ENCODE results near the gene FTCDNL1.

Gene FTCDNL1

GRCh38 chr2:199804831-199805230 lies 46.2 kb downstream of the FTCDNL1 start (continued):
- no peak for TF ChIP-seq TCF7L2 (IDR thresholded peaks at IDR 0.05; ENCODE audit: borderline replicate concordance, low read depth, low read length)
- no peak for TF ChIP-seq ZSCAN23 (tag by site-specific recombination; IDR thresholded peaks at IDR 0.05)
- no peak for TF ChIP-seq ZSCAN30 (tag by site-specific recombination; IDR thresholded peaks at IDR 0.05)
- TF ChIP-seq ZNF555 (tag by site-specific recombination; conservative IDR thresholded peaks at IDR 0.05) = no peak
- no peak for TF ChIP-seq BCL6B (tag by site-specific recombination; IDR thresholded peaks at IDR 0.05)
- TF ChIP-seq ZNF670 (tag by site-specific recombination; IDR thresholded peaks at IDR 0.05; ENCODE audit: low read depth) = no peak
- TF ChIP-seq ZNF10 (tag by site-specific recombination; IDR thresholded peaks at IDR 0.05) = no peak
- no peak for TF ChIP-seq KLF1 (tag by site-specific recombination; IDR thresholded peaks at IDR 0.05)
- no peak for TF ChIP-seq KLF8 (tag by site-specific recombination; IDR thresholded peaks at IDR 0.05)

- ChIA-PET CTCF (no interaction called here), POLR2A (no interaction called here)
- Histone ChIP-seq H3K36me3 (ENCODE audit: control insufficient read depth in 2 of 2, insufficient read depth in 1 of 2, low read length in 2 of 2) (no peaks in the 10 kb centered on the region), H3K9me3 (ENCODE audit: control insufficient read depth, insufficient read depth, low read depth, low read length) (no peaks in the 10 kb centered on the region), H3K27ac (ENCODE audit: extremely low read depth, low read depth, low read length) (no peak overlapping the region), H3K4me1 (ENCODE audit: control insufficient read depth, insufficient read depth, low read length) (no peaks in the 10 kb centered on the region), H3K4me3 (ENCODE audit: low read depth, low read length) (no peak overlapping the region)
- TF ChIP-seq ZNF404 (tag by site-specific recombination; IDR thresholded peaks at IDR 0.05) = no peak
These were observed 52.0 kb downstream of the FTCDNL1 start for GRCh38 chr2:199798831-199799580.

DNA sequence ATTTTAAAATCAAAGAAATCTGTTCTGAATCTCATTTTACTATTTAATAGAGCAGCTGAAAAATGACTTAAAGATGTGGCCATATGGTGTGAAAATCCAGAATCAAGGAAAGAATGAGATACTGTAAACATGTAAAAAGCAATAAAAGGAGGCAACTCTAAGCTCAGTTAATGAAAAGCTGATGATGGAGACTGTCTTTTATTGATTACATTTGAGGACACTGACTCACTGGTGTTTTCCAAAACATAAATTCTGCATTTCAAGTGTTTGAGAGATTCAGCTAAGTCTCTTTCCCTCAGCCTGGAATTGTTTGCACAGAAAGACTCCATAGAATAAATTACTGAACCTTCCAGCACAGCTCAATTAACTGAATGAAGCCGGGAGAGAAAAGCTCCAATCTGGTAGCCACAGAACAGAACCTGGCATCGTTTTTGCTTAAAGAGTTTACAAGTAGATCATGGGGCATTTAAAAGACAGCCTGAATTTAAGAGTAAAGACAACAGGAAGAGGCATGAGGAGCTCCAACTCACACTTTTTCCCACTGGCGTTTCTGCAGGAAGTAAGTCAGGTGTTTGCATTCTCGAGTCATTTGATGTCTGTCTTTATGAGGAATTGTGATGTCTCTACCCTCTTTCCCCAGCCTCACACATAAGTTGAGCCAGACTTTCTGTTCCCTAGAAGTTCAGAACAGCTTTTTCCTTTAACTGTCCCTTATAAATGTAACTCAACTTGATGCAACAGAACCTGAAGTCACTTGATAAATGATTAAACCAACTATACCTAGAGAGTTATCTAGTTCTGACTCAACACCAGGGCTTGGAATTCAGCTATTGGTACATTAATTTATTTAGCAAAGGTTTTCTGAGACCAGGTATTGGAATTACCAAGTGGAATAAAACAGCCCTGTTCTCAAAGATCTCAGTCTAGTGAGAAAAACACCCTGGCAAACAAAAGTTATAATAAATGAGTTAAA lies 53.3 kb downstream of the FTCDNL1 start:
- peaks cover 3% of the 10 kb centered on the region; the same call in 1 of the 2 replicates for H3K4me1 ChIP-seq (ENCODE audit: control insufficient read depth, insufficient read depth, low read length)
- no peaks in the 10 kb centered on the region for H3K36me3 ChIP-seq (ENCODE audit: control insufficient read depth in 2 of 2, insufficient read depth in 1 of 2, low read length in 2 of 2)
- ChIA-PET CTCF (interaction anchor here (0.6 kb wide), 1 partner anchor 12 kb away, joined by 3 read pairs; no protein-coding TSS in a partner anchor), POLR2A (interaction anchor here (0.6 kb wide), 1 partner anchor 45 kb away, joined by 3 read pairs; no protein-coding TSS in a partner anchor)
- H3K27ac ChIP-seq (ENCODE audit: extremely low read depth, low read depth, low read length) = no peak overlapping the region
- no peak overlapping the region for H3K4me3 ChIP-seq (ENCODE audit: low read depth, low read length)
- H3K9me3 ChIP-seq (ENCODE audit: control insufficient read depth, insufficient read depth, low read depth, low read length) = no peaks in the 10 kb centered on the region
- TF ChIP-seq ZSCAN16 (tag by site-specific recombination; IDR thresholded peaks at IDR 0.05) (no peak), ZNF544 (tag by site-specific recombination; IDR thresholded peaks at IDR 0.05) (no peak), EGR2 (tag by site-specific recombination; IDR thresholded peaks at IDR 0.05; ENCODE audit: low read depth) (no peak), ZNF202 (tag by site-specific recombination; IDR thresholded peaks at IDR 0.05; ENCODE audit: borderline replicate concordance) (no peak), ZNF184 (tag by site-specific recombination; IDR thresholded peaks at IDR 0.05) (no peak), MZF1 (tag by site-specific recombination; IDR thresholded peaks at IDR 0.05; ENCODE audit: borderline replicate concordance) (no peak), ZNF223 (tag by site-specific recombination; IDR thresholded peaks at IDR 0.05) (no peak), ZNF558 (tag by site-specific recombination; IDR thresholded peaks at IDR 0.05) (no peak), ZNF585B (tag by site-specific recombination; IDR thresholded peaks at IDR 0.05) (no peak), ZFHX2 (tag by site-specific recombination; conservative IDR thresholded peaks at IDR 0.05) (no peak), ZNF785 (tag by site-specific recombination; IDR thresholded peaks at IDR 0.05) (no peak), IKZF3 (tag by site-specific recombination; IDR thresholded peaks at IDR 0.05) (no peak), ZNF394 (tag by site-specific recombination; IDR thresholded peaks at IDR 0.05; ENCODE audit: borderline replicate concordance) (no peak)
- TF ChIP-seq, protein P1, sequence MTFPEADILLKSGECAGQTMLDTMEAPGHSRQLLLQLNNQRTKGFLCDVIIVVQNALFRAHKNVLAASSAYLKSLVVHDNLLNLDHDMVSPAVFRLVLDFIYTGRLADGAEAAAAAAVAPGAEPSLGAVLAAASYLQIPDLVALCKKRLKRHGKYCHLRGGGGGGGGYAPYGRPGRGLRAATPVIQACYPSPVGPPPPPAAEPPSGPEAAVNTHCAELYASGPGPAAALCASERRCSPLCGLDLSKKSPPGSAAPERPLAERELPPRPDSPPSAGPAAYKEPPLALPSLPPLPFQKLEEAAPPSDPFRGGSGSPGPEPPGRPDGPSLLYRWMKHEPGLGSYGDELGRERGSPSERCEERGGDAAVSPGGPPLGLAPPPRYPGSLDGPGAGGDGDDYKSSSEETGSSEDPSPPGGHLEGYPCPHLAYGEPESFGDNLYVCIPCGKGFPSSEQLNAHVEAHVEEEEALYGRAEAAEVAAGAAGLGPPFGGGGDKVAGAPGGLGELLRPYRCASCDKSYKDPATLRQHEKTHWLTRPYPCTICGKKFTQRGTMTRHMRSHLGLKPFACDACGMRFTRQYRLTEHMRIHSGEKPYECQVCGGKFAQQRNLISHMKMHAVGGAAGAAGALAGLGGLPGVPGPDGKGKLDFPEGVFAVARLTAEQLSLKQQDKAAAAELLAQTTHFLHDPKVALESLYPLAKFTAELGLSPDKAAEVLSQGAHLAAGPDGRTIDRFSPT (tag by site-specific recombination; IDR thresholded peaks at IDR 0.05) = no peak

All from HEK293 (cell line).